Neural progenitor cell (in vitro differentiated cells): ENCODE results near the gene GNAT1.

Experiments
- CTCF ChIP-seq: fragments of 200-600 bp; sonication (generic); IDR thresholded peaks from 2 replicates; pipeline ENCODE4 v1.5.1; 2017; ENCODE audit warnings: antibody characterized with exemption, mild to moderate bottlenecking
- EZH2 ChIP-seq: fragments of 200-600 bp; sonication (generic); IDR thresholded peaks from 2 replicates; pipeline ENCODE4 v1.6.1; 2017; ENCODE audit warnings: antibody characterized with exemption, mild to moderate bottlenecking, moderate library complexity
- EZH2phosphoT487 ChIP-seq: fragments of 200-600 bp; sonication (generic); IDR thresholded peaks from 2 replicates; pipeline ENCODE4 v1.6.1; 2017; ENCODE audit warnings: antibody characterized with exemption

- TF ChIP-seq EZH2 (no peak), CTCF (peak; percentile 43), EZH2phosphoT487 (no peak)
Observed at GRCh38 chr3:50212502-50212901, 21.1 kb downstream of the GNAT1 start.
